GM23338 (cell line): ENCODE results near the gene RPLP2.

ENCODE experiments used
- CREB1 ChIP-seq: fragments of 250-450 bp; sonication (Bioruptor Pico); IDR thresholded peaks from 2 replicates; pipeline ENCODE4 v1.5.0; 2020; ENCODE audit warnings: low read depth, mild to moderate bottlenecking, moderate library complexity
- CTCF ChIP-seq, 2 experiments: fragments of 200-600 bp in 1 of 2; sonication (generic) in 1 of 2; conservative IDR thresholded peaks; 2 replicates each; pipeline versions ENCODE4 v1.5.1 to v1.6.1; 2016 to 2017; ENCODE audit warnings: antibody characterized with exemption in 2 of 2, low read depth in 2 of 2, mild to moderate bottlenecking in 2 of 2, moderate library complexity in 1 of 2
- ETS1 ChIP-seq: IDR thresholded peaks from 2 replicates; pipeline ENCODE4 v1.6.1; 2016; ENCODE audit warnings: antibody characterized with exemption
- EZH2 ChIP-seq: fragments of 200-600 bp; sonication (generic); IDR thresholded peaks from one replicate; pipeline ENCODE4 v1.8.0; 2017; ENCODE audit warnings: antibody characterized with exemption, mild to moderate bottlenecking, low read depth; ENCODE audit not compliant: unreplicated experiment
- EZH2phosphoT487 ChIP-seq: fragments of 200-600 bp; sonication (generic); IDR thresholded peaks from one replicate; pipeline ENCODE4 v1.8.1; 2018; ENCODE audit warnings: antibody characterized with exemption; ENCODE audit not compliant: unreplicated experiment
- JUNB ChIP-seq: IDR thresholded peaks from one replicate; pipeline ENCODE4 v1.6.1; 2016; ENCODE audit warnings: antibody characterized with exemption; ENCODE audit not compliant: unreplicated experiment
- NANOG ChIP-seq: IDR thresholded peaks from 2 replicates; pipeline ENCODE4 v1.6.1; 2016; ENCODE audit warnings: antibody characterized with exemption, borderline replicate concordance
- POLR2AphosphoS5 ChIP-seq: IDR thresholded peaks from 2 replicates; pipeline ENCODE4 v1.6.1; 2016; ENCODE audit warnings: antibody characterized with exemption, low read depth
- REST ChIP-seq: IDR thresholded peaks from one replicate; pipeline ENCODE4 v1.6.1; 2018; ENCODE audit warnings: antibody characterized with exemption; ENCODE audit not compliant: unreplicated experiment
- STAT1 ChIP-seq: IDR thresholded peaks from one replicate; pipeline ENCODE4 v1.6.1; 2016; ENCODE audit warnings: antibody characterized with exemption; ENCODE audit not compliant: unreplicated experiment
- ZNF114 ChIP-seq: fragments of 250-450 bp; sonication (Bioruptor Pico); IDR thresholded peaks from 2 replicates; pipeline ENCODE4 v1.5.0; 2020; ENCODE audit warnings: mild to moderate bottlenecking, moderate library complexity
- ZNF331 ChIP-seq: fragments of 250-450 bp; sonication (Bioruptor Pico); IDR thresholded peaks from 2 replicates; pipeline ENCODE4 v1.5.0; 2020; ENCODE audit warnings: low read depth, mild to moderate bottlenecking, moderate library complexity

- no peak for TF ChIP-seq CTCF (conservative IDR thresholded peaks at IDR 0.05; ENCODE audit: low read depth in 2 of 2)
- no peak for TF ChIP-seq EZH2
- no peak for TF ChIP-seq EZH2phosphoT487
- no peak for TF ChIP-seq STAT1
- no peak for TF ChIP-seq POLR2AphosphoS5
- TF ChIP-seq CREB1 (CRISPR knock-in tag), result no peak
- no peak for TF ChIP-seq REST
- TF ChIP-seq NANOG, result no peak
- no peak for TF ChIP-seq JUNB
- no peak for TF ChIP-seq ZNF331 (CRISPR knock-in tag)
- no peak for TF ChIP-seq ETS1
- no peak for TF ChIP-seq ZNF114 (CRISPR knock-in tag)
These were observed 46.7 kb upstream of the RPLP2 start for GRCh38 chr11:763073-763463.
